Measurements from ENCODE around the gene DNAJB1. TPM values are rescaled to one million over a fixed set of nuclear protein-coding genes. Genes with fewer than 3 reads are reported as not detected.

DNAJB1 gene
- total RNA-seq, 1 experiment from 2014 or later, result 122 TPM

DNA sequence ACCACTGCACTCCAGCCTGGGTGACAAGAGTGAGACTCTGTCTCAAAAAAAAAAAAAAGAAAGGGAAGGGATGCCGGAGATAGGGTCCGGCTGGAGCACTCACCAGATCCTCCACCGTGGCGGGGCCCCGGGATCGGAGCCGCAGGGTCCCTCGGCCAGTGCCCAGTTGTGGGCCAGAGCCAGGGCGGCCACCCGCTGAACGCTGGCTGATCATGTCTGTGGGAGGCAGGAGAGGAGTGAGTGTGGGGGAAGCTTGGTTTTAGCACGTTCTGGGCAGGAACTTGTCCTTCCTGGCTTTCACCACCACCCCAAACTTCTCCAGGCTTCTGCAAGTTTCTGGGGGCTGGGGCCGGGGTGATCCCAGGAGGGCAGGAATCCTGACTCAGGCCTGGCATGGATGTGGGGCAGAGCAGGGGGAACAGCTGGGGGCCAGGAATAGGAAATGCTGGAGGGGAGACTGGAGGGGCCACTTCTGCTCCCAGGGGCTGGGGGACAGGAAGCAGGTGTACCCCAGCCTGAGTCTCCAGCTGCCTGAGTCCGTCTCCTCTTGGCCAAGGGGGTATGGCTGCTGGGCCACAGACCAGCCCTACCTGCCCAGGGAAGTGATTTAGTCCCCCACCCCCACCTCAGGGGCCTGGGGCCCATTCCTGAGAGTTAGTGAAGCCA, 38.8 kb downstream of the DNAJB1 start:
- no peak overlapping the region for H3K27ac ChIP-seq (ENCODE audit: low read depth, low read length, poor library complexity, severe bottlenecking)
- H3K9me3 ChIP-seq (ENCODE audit: low read depth, low read length, poor library complexity, severe bottlenecking), result no peaks in the 10 kb centered on the region
- H3K4me3 ChIP-seq (ENCODE audit: low read depth, low read length, poor library complexity, severe bottlenecking), result no peak overlapping the region
- ChIA-PET CTCF (interaction anchor here (0.6 to 0.8 kb wide), 5 partner anchors 9 to 716 kb away, joined by 3 to 24 read pairs (median 4); no protein-coding TSS in a partner anchor), POLR2A (ENCODE audit: low non-redundant PET) (no interaction called here)
- no peaks in the 10 kb centered on the region for H3K27me3 ChIP-seq (replicated peaks; ENCODE audit: insufficient read depth, low read depth, low read length, poor library complexity)
- DNase-seq (ENCODE audit: low spot score), result no peak
- H3K36me3 ChIP-seq (ENCODE audit: insufficient read depth, low read length, poor library complexity, severe bottlenecking), result peaks cover 12% of the 10 kb centered on the region
- intact Hi-C loops (cut with micrococcal nuclease; ENCODE audit: unreplicated experiment), result loop anchor here (5.0 kb wide), 1 partner anchor 117 kb away; no protein-coding TSS in a partner anchor
- TF ChIP-seq EZH2 (IDR thresholded peaks at IDR 0.05; ENCODE audit: borderline replicate concordance, low read depth, low read length, poor library complexity, severe bottlenecking), result no peak
- TF ChIP-seq, protein P1, sequence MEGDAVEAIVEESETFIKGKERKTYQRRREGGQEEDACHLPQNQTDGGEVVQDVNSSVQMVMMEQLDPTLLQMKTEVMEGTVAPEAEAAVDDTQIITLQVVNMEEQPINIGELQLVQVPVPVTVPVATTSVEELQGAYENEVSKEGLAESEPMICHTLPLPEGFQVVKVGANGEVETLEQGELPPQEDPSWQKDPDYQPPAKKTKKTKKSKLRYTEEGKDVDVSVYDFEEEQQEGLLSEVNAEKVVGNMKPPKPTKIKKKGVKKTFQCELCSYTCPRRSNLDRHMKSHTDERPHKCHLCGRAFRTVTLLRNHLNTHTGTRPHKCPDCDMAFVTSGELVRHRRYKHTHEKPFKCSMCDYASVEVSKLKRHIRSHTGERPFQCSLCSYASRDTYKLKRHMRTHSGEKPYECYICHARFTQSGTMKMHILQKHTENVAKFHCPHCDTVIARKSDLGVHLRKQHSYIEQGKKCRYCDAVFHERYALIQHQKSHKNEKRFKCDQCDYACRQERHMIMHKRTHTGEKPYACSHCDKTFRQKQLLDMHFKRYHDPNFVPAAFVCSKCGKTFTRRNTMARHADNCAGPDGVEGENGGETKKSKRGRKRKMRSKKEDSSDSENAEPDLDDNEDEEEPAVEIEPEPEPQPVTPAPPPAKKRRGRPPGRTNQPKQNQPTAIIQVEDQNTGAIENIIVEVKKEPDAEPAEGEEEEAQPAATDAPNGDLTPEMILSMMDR (conservative IDR thresholded peaks at IDR 0.05; ENCODE audit: low read depth, low read length), result no peak
- peaks cover 33% of the 10 kb centered on the region for H3K4me1 ChIP-seq (ENCODE audit: insufficient read depth, low read length, poor library complexity, severe bottlenecking)
- no TSS peak for BruUV-seq (replicated peaks)

DNA sequence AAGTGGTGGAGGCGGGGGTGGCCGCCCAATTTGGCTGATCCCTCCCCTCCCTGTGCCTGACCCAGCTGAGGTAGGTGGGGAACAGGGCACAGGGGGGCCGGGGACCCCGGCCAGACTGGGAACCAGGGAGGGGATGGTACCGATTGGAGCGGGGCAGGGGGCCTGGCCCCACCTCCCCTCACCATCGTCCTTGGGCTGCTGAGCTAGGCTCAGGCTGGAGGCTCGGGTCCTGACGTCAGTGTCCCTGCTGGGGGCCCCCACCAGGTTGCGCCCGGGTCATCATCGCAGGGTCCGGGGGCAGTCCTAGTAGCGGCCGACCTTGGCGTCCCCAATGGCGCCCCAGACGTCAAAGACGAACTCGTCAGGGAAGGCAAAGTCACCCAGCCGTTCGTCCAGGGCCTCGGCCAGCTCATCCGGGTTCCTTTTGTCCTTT, 40.1 kb downstream of the DNAJB1 start:
- intact Hi-C loops (cut with micrococcal nuclease; ENCODE audit: unreplicated experiment), result loop anchor here (5.0 kb wide), 1 partner anchor 116 kb away; no protein-coding TSS in a partner anchor
- no peak for DNase-seq (ENCODE audit: low spot score)
- Histone ChIP-seq H3K4me3 (ENCODE audit: low read depth, low read length, poor library complexity, severe bottlenecking) (no peak overlapping the region), H3K27me3 (replicated peaks; ENCODE audit: insufficient read depth, low read depth, low read length, poor library complexity) (no peaks in the 10 kb centered on the region), H3K27ac (ENCODE audit: low read depth, low read length, poor library complexity, severe bottlenecking) (peak overlapping the region; percentile 55), H3K36me3 (ENCODE audit: insufficient read depth, low read length, poor library complexity, severe bottlenecking) (peaks cover 12% of the 10 kb centered on the region), H3K9me3 (ENCODE audit: low read depth, low read length, poor library complexity, severe bottlenecking) (no peaks in the 10 kb centered on the region), H3K4me1 (ENCODE audit: insufficient read depth, low read length, poor library complexity, severe bottlenecking) (peaks cover 33% of the 10 kb centered on the region)
- BruUV-seq (replicated peaks), result no TSS peak
- no peak for TF ChIP-seq EZH2 (IDR thresholded peaks at IDR 0.05; ENCODE audit: borderline replicate concordance, low read depth, low read length, poor library complexity, severe bottlenecking)
- TF ChIP-seq, protein P1 (conservative IDR thresholded peaks at IDR 0.05; ENCODE audit: low read depth, low read length), result no peak
- ChIA-PET POLR2A (ENCODE audit: low non-redundant PET) (no interaction called here), CTCF (interaction anchor here (0.8 to 1.1 kb wide), 2 partner anchors 116 to 342 kb away, joined by 3 read pairs; partner anchors contain the start of gene ASF1B)

DNA sequence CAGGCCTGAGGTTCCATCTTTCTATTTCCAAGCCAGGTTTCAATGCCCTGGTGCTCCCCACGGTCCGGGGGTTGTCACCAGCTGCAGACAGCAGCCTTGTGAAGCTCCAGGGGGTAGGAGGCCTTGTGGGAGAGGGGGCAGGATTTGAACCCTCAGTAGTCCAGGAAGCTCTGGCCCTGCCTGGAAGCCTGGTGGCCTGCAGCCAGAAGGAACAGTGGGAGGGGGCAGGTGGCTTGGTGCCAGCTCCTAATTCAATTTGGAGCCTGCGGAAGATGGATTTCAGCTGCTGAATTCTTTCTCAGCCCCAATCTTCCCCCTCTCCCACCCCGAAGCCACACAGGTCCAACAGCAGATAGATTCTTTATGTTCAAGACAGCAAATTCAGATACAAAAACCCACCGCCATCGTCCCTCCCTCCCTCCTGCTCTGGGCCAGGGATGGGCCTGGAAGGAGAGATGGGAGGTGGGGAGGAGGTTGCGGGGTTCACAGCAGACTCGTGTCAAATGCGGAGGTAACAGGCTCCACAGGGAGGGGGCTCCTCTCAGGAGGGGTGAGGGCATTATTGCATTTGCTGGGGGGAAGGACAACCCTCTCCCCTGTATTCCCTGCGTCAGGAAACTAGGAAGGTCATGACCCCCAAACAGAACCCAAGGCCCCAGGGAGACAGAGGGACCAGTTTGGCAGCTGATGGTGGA, 40.6 kb downstream of the DNAJB1 start:
- CTCF ChIA-PET, result interaction anchor here (1.1 kb wide), 1 partner anchor 115 kb away, joined by 3 read pairs; no protein-coding TSS in a partner anchor
- no peaks in the 10 kb centered on the region for H3K9me3 ChIP-seq (ENCODE audit: low read depth, low read length, poor library complexity, severe bottlenecking)
- DNase-seq (ENCODE audit: low spot score), result peak; percentile 77
- intact Hi-C loops (cut with micrococcal nuclease; ENCODE audit: unreplicated experiment), result loop anchor here (5.0 kb wide), 1 partner anchor 115 kb away; no protein-coding TSS in a partner anchor
- peaks cover 33% of the 10 kb centered on the region for H3K4me1 ChIP-seq (ENCODE audit: insufficient read depth, low read length, poor library complexity, severe bottlenecking)
- peaks cover 12% of the 10 kb centered on the region for H3K36me3 ChIP-seq (ENCODE audit: insufficient read depth, low read length, poor library complexity, severe bottlenecking)
- H3K4me3 ChIP-seq (ENCODE audit: low read depth, low read length, poor library complexity, severe bottlenecking), result no peak overlapping the region
- TF ChIP-seq, protein P1 (conservative IDR thresholded peaks at IDR 0.05; ENCODE audit: low read depth, low read length), result no peak
- TF ChIP-seq EZH2 (IDR thresholded peaks at IDR 0.05; ENCODE audit: borderline replicate concordance, low read depth, low read length, poor library complexity, severe bottlenecking), result no peak
- H3K27me3 ChIP-seq (replicated peaks; ENCODE audit: insufficient read depth, low read depth, low read length, poor library complexity), result no peaks in the 10 kb centered on the region
- POLR2A ChIA-PET (ENCODE audit: low non-redundant PET), result interaction anchor here (0.6 kb wide), 1 partner anchor 293 kb away, joined by 3 read pairs; no protein-coding TSS in a partner anchor
- no TSS peak for BruUV-seq (replicated peaks)
- peak overlapping the region; percentile 55 for H3K27ac ChIP-seq (ENCODE audit: low read depth, low read length, poor library complexity, severe bottlenecking)

All from A673 (cell line).